Measurements from ENCODE around the gene SAFB2. TPM values are rescaled to one million over a fixed set of nuclear protein-coding genes. Genes with fewer than 3 reads are reported as not detected.

SAFB2 gene
- polyA plus RNA-seq, 4 donors = 38.8 to 83.2 (median 79.3) TPM

- H3K36me3 ChIP-seq (ENCODE audit: control insufficient read depth in 3 of 3, insufficient read depth in 2 of 3, low read depth in 1 of 3, low read length in 3 of 3) = peaks cover 5 to 46% (median 12%) of the 10 kb centered on the region in 3 donors
- peaks cover 5 to 13% (median 8%) of the 10 kb centered on the region in 3 donors for H3K4me1 ChIP-seq (ENCODE audit: control insufficient read depth in 3 of 3, insufficient read depth in 2 of 3, low read depth in 1 of 3, low read length in 2 of 3)
- WGBS, 3 donors = 74 to 84% (median 78%) methylated on average over 9 of the region's 9 CpGs
- no peaks in the 10 kb centered on the region for H3K27me3 ChIP-seq (ENCODE audit: control insufficient read depth in 3 of 3, insufficient read depth in 3 of 3, low read length in 3 of 3)
- no peak for FAIRE-seq
- H3K27ac ChIP-seq (ENCODE audit: low read depth in 1 of 3, low read length in 2 of 3) = peak overlapping the region in 1 of 3 donors; percentile 27
- no peak overlapping the region for H3K4me3 ChIP-seq (ENCODE audit: low read depth in 1 of 3, low read length in 3 of 3)
- DNase-seq = no peak
- no peaks in the 10 kb centered on the region for H3K9me3 ChIP-seq (ENCODE audit: control insufficient read depth in 2 of 2, insufficient read depth in 1 of 2, low read depth in 1 of 2, low read length in 1 of 2)
Observed at GRCh38 chr19:5628919-5629481, 6.4 kb upstream of the SAFB2 start.

GRCh38 chr19:5628461-5628860, 5.9 kb upstream of the SAFB2 start:
- no peak for FAIRE-seq
- H3K4me1 ChIP-seq (ENCODE audit: control insufficient read depth in 3 of 3, insufficient read depth in 2 of 3, low read depth in 1 of 3, low read length in 2 of 3) = peaks cover 5 to 13% (median 8%) of the 10 kb centered on the region in 3 donors

GRCh38 chr19:5627395-5627904, 4.9 kb upstream of the SAFB2 start:
- FAIRE-seq (no peak), DNase-seq (peak in 1 of 2 donors; percentile 17)
- Histone ChIP-seq H3K4me1 (ENCODE audit: control insufficient read depth in 3 of 3, insufficient read depth in 2 of 3, low read depth in 1 of 3, low read length in 2 of 3) (peaks cover 2 to 13% (median 8%) of the 10 kb centered on the region in 3 donors), H3K27me3 (ENCODE audit: control insufficient read depth in 3 of 3, insufficient read depth in 3 of 3, low read length in 3 of 3) (no peaks in the 10 kb centered on the region), H3K36me3 (ENCODE audit: control insufficient read depth in 3 of 3, insufficient read depth in 2 of 3, low read depth in 1 of 3, low read length in 3 of 3) (peaks cover 5 to 43% (median 12%) of the 10 kb centered on the region in 3 donors), H3K27ac (ENCODE audit: low read depth in 1 of 3, low read length in 2 of 3) (no peak overlapping the region), H3K9me3 (ENCODE audit: control insufficient read depth in 2 of 2, insufficient read depth in 1 of 2, low read depth in 1 of 2, low read length in 1 of 2) (no peaks in the 10 kb centered on the region), H3K4me3 (ENCODE audit: low read depth in 1 of 3, low read length in 3 of 3) (no peak overlapping the region)
- 52 to 72% (median 64%) methylated on average over 6 of the region's 6 CpGs for WGBS, 3 donors

More at GRCh38 chr19:5628461-5628860, 5.9 kb upstream of the SAFB2 start:
- no peak overlapping the region for H3K4me3 ChIP-seq (ENCODE audit: low read depth in 1 of 3, low read length in 3 of 3)
- 62 to 87% (median 77%) methylated on average over 1 of the region's 1 CpG for WGBS, 3 donors
- H3K27me3 ChIP-seq (ENCODE audit: control insufficient read depth in 3 of 3, insufficient read depth in 3 of 3, low read length in 3 of 3) = no peaks in the 10 kb centered on the region
- no peak for DNase-seq
- no peak overlapping the region for H3K27ac ChIP-seq (ENCODE audit: low read depth in 1 of 3, low read length in 2 of 3)
- peaks cover 5 to 46% (median 12%) of the 10 kb centered on the region in 3 donors for H3K36me3 ChIP-seq (ENCODE audit: control insufficient read depth in 3 of 3, insufficient read depth in 2 of 3, low read depth in 1 of 3, low read length in 3 of 3)
- H3K9me3 ChIP-seq (ENCODE audit: control insufficient read depth in 2 of 2, insufficient read depth in 1 of 2, low read depth in 1 of 2, low read length in 1 of 2) = no peaks in the 10 kb centered on the region

GRCh38 chr19:5625641-5626040, 3.1 kb upstream of the SAFB2 start:
- Histone ChIP-seq H3K27me3 (ENCODE audit: control insufficient read depth in 3 of 3, insufficient read depth in 3 of 3, low read length in 3 of 3) (no peaks in the 10 kb centered on the region), H3K36me3 (ENCODE audit: control insufficient read depth in 3 of 3, insufficient read depth in 2 of 3, low read depth in 1 of 3, low read length in 3 of 3) (peaks cover 6 to 46% (median 12%) of the 10 kb centered on the region in 3 donors), H3K27ac (ENCODE audit: low read depth in 1 of 3, low read length in 2 of 3) (no peak overlapping the region), H3K9me3 (ENCODE audit: control insufficient read depth in 2 of 2, insufficient read depth in 1 of 2, low read depth in 1 of 2, low read length in 1 of 2) (no peaks in the 10 kb centered on the region), H3K4me1 (ENCODE audit: control insufficient read depth in 3 of 3, insufficient read depth in 2 of 3, low read depth in 1 of 3, low read length in 2 of 3) (peaks cover 5 to 21% (median 12%) of the 10 kb centered on the region in 3 donors), H3K4me3 (ENCODE audit: low read depth in 1 of 3, low read length in 3 of 3) (no peak overlapping the region)
- 79 to 81% (median 81%) methylated on average over 12 of the region's 12 CpGs for WGBS, 3 donors
- FAIRE-seq (no peak), DNase-seq (no peak)

- WGBS, 3 donors = 14 to 23% (median 21%) methylated on average over 8 of the region's 8 CpGs
- Histone ChIP-seq H3K9me3 (ENCODE audit: control insufficient read depth in 2 of 2, insufficient read depth in 1 of 2, low read depth in 1 of 2, low read length in 1 of 2) (no peaks in the 10 kb centered on the region), H3K27ac (ENCODE audit: low read depth in 1 of 3, low read length in 2 of 3) (peak overlapping the region in 1 of 3 donors; percentile 22), H3K36me3 (ENCODE audit: control insufficient read depth in 3 of 3, insufficient read depth in 2 of 3, low read depth in 1 of 3, low read length in 3 of 3) (peaks cover 12 to 45% (median 12%) of the 10 kb centered on the region in 3 donors), H3K27me3 (ENCODE audit: control insufficient read depth in 3 of 3, insufficient read depth in 3 of 3, low read length in 3 of 3) (no peaks in the 10 kb centered on the region), H3K4me1 (ENCODE audit: control insufficient read depth in 3 of 3, insufficient read depth in 2 of 3, low read depth in 1 of 3, low read length in 2 of 3) (peaks cover 5 to 23% (median 13%) of the 10 kb centered on the region in 3 donors), H3K4me3 (ENCODE audit: low read depth in 1 of 3, low read length in 3 of 3) (peak overlapping the region; percentile 90 to 97 (median 94))
- FAIRE-seq = no peak
- no peak for DNase-seq
Observed at GRCh38 chr19:5624741-5625278, 2.2 kb upstream of the SAFB2 start.

- Histone ChIP-seq H3K4me3 (ENCODE audit: low read depth in 1 of 3, low read length in 3 of 3) (peak overlapping the region; percentile 90 to 97 (median 94)), H3K27me3 (ENCODE audit: control insufficient read depth in 3 of 3, insufficient read depth in 3 of 3, low read length in 3 of 3) (no peaks in the 10 kb centered on the region), H3K4me1 (ENCODE audit: control insufficient read depth in 3 of 3, insufficient read depth in 2 of 3, low read depth in 1 of 3, low read length in 2 of 3) (peaks cover 5 to 23% (median 13%) of the 10 kb centered on the region in 3 donors), H3K9me3 (ENCODE audit: control insufficient read depth in 2 of 2, insufficient read depth in 1 of 2, low read depth in 1 of 2, low read length in 1 of 2) (no peaks in the 10 kb centered on the region), H3K27ac (ENCODE audit: low read depth in 1 of 3, low read length in 2 of 3) (peak overlapping the region; percentile 87 to 96 (median 96)), H3K36me3 (ENCODE audit: control insufficient read depth in 3 of 3, insufficient read depth in 2 of 3, low read depth in 1 of 3, low read length in 3 of 3) (peaks cover 12 to 44% (median 12%) of the 10 kb centered on the region in 3 donors)
- DNase-seq (peak; percentile 35 to 48), FAIRE-seq (no peak)
- WGBS, 3 donors = 0 to 1% (median 1%) methylated on average over 20 of the region's 20 CpGs
Observed at GRCh38 chr19:5624018-5624663, 1.6 kb upstream of the SAFB2 start.

- peak overlapping the region; percentile 90 to 97 (median 94) for H3K4me3 ChIP-seq (ENCODE audit: low read depth in 1 of 3, low read length in 3 of 3)
- no peaks in the 10 kb centered on the region for H3K9me3 ChIP-seq (ENCODE audit: control insufficient read depth in 2 of 2, insufficient read depth in 1 of 2, low read depth in 1 of 2, low read length in 1 of 2)
- peak overlapping the region; percentile 87 to 96 (median 96) for H3K27ac ChIP-seq (ENCODE audit: low read depth in 1 of 3, low read length in 2 of 3)
- peaks cover 5 to 23% (median 13%) of the 10 kb centered on the region in 3 donors for H3K4me1 ChIP-seq (ENCODE audit: control insufficient read depth in 3 of 3, insufficient read depth in 2 of 3, low read depth in 1 of 3, low read length in 2 of 3)
- DNase-seq = no peak
- peaks cover 10 to 43% (median 11%) of the 10 kb centered on the region in 3 donors for H3K36me3 ChIP-seq (ENCODE audit: control insufficient read depth in 3 of 3, insufficient read depth in 2 of 3, low read depth in 1 of 3, low read length in 3 of 3)
- H3K27me3 ChIP-seq (ENCODE audit: control insufficient read depth in 3 of 3, insufficient read depth in 3 of 3, low read length in 3 of 3) = no peaks in the 10 kb centered on the region
- FAIRE-seq = no peak
- 0 to 1% (median 0%) methylated on average over 41 to 50 of the region's 50 CpGs for WGBS, 3 donors
Observed at GRCh38 chr19:5623397-5624017, 931 bp upstream of the SAFB2 start.

- DNase-seq (peak in 1 of 2 donors; percentile 30), FAIRE-seq (no peak)
- 0 to 1% (median 0%) methylated on average over 28 to 35 of the region's 35 CpGs for WGBS, 3 donors
- H3K27ac ChIP-seq (ENCODE audit: low read depth in 1 of 3, low read length in 2 of 3) = peak overlapping the region; percentile 83 to 96 (median 85)
- no peaks in the 10 kb centered on the region for H3K9me3 ChIP-seq (ENCODE audit: control insufficient read depth in 2 of 2, insufficient read depth in 1 of 2, low read depth in 1 of 2, low read length in 1 of 2)
- peaks cover 5 to 23% (median 13%) of the 10 kb centered on the region in 3 donors for H3K4me1 ChIP-seq (ENCODE audit: control insufficient read depth in 3 of 3, insufficient read depth in 2 of 3, low read depth in 1 of 3, low read length in 2 of 3)
- H3K27me3 ChIP-seq (ENCODE audit: control insufficient read depth in 3 of 3, insufficient read depth in 3 of 3, low read length in 3 of 3) = no peaks in the 10 kb centered on the region
- peak overlapping the region; percentile 76 to 97 (median 96) for H3K4me3 ChIP-seq (ENCODE audit: low read depth in 1 of 3, low read length in 3 of 3)
- H3K36me3 ChIP-seq (ENCODE audit: control insufficient read depth in 3 of 3, insufficient read depth in 2 of 3, low read depth in 1 of 3, low read length in 3 of 3) = peaks cover 10 to 43% (median 12%) of the 10 kb centered on the region in 3 donors
Observed at GRCh38 chr19:5621945-5622464, 571 bp downstream of the SAFB2 start.

Measured in small intestine (tissue), 7 donors.